Vagina (tissue), 2 donors: ENCODE data around the gene ATRIP. TPM values are rescaled to one million over a fixed set of nuclear protein-coding genes. Genes with fewer than 3 reads are reported as not detected.

Experiments used
- DNase-seq, 2 donors: peaks; one replicate each; pipeline ENCODE4 v3.0.0-alpha.2; 2017; ENCODE audit errors: extremely low spot score in 2 of 2
- H3K27ac ChIP-seq: fragments of 200-600 bp; sonication (generic); one replicate; pipeline ENCODE4 v1.5.1; 2019
- H3K27me3 ChIP-seq: fragments of 200-600 bp; sonication (generic); one replicate; pipeline ENCODE4 v1.5.1; 2019
- H3K36me3 ChIP-seq, 2 donors: fragments of 200-600 bp; sonication (generic); one replicate each; pipeline ENCODE4 v1.5.1; 2017 to 2019
- H3K4me1 ChIP-seq: fragments of 200-600 bp; sonication (generic); one replicate; pipeline ENCODE4 v1.5.1; 2019
- H3K4me3 ChIP-seq, 2 donors: fragments of 200-600 bp; sonication (generic); 1 replicate in 1 of 2; 2 replicates in 1 of 2; pipeline ENCODE4 v1.5.1; 2016 to 2019
- H3K9me3 ChIP-seq: fragments of 200-600 bp; sonication (generic); one replicate; pipeline ENCODE4 v1.5.1; 2019
- CTCF ChIP-seq, 3 experiments: fragments of 450-650 bp in 2 of 3; fragments of 200-600 bp in 1 of 3; sonication (generic) in 1 of 3; IDR thresholded peaks; one replicate each; pipeline ENCODE4 v1.5.1; 2017 to 2019; ENCODE audit warnings: antibody characterized with exemption in 3 of 3, mild to moderate bottlenecking in 2 of 3, moderate library complexity in 2 of 3
- POLR2A ChIP-seq, 2 donors: fragments of 450-650 bp; IDR thresholded peaks; one replicate each; pipeline ENCODE4 v1.6.1; 2017; ENCODE audit warnings: antibody characterized with exemption in 2 of 2, mild to moderate bottlenecking in 2 of 2, moderate library complexity in 2 of 2
- POLR2AphosphoS5 ChIP-seq, 2 donors: sonication (generic); formaldehyde crosslinking; IDR thresholded peaks; one replicate each; pipeline ENCODE4 v1.9.0; 2017; ENCODE audit warnings: antibody characterized with exemption in 2 of 2, mild to moderate bottlenecking in 2 of 2, low read depth in 1 of 2; ENCODE audit not compliant: insufficient read depth in 1 of 2
- intact Hi-C: fragments of 100-400 bp; cut with DNase I; formaldehyde crosslinking; loops from one replicate; pipeline ENCODE4 v1.15.1; 2023
- total RNA-seq: library from RNA; depleted of rRNA; stranded (reverse); fragments of >200 nt; gene quantifications from one replicate; pipeline ENCODE4 v1.2.3, GENCODE V29; 2016

The ATRIP gene
- total RNA-seq, 1 donor from 2014 or later = 13.8 TPM

GRCh38 chr3:48465237-48465530, 18.6 kb downstream of the ATRIP start:
- Histone ChIP-seq H3K4me1 (peaks cover 54% of the 10 kb centered on the region), H3K36me3 (peaks cover 0 to 37% of the 10 kb centered on the region in 2 donors), H3K27me3 (no peaks in the 10 kb centered on the region), H3K27ac (peak overlapping the region; percentile 100), H3K9me3 (no peaks in the 10 kb centered on the region), H3K4me3 (peak overlapping the region in 1 of 2 donors; percentile 60)
- intact Hi-C loops = loop anchor here (2.0 kb wide), 2 partner anchors 40 to 84 kb away; partner anchors contain the start of gene SHISA5
- no peak for DNase-seq
- TF ChIP-seq CTCF (IDR thresholded peaks at IDR 0.05) (no peak), POLR2A (IDR thresholded peaks at IDR 0.05) (no peak), POLR2AphosphoS5 (IDR thresholded peaks at IDR 0.05; ENCODE audit: insufficient read depth in 1 of 2, low read depth in 1 of 2) (no peak)

- DNase-seq = peak in 1 of 2 donors; percentile 100
- Histone ChIP-seq H3K9me3 (no peaks in the 10 kb centered on the region), H3K27ac (peak overlapping the region; percentile 100), H3K4me3 (peak overlapping the region; percentile 46 to 60), H3K27me3 (no peaks in the 10 kb centered on the region), H3K36me3 (peaks cover 0 to 31% of the 10 kb centered on the region in 2 donors), H3K4me1 (peaks cover 59% of the 10 kb centered on the region)
- intact Hi-C loops = loop anchor here (2.0 kb wide), 2 partner anchors 39 to 83 kb away; partner anchors contain the start of gene SHISA5
- TF ChIP-seq POLR2AphosphoS5 (IDR thresholded peaks at IDR 0.05; ENCODE audit: insufficient read depth in 1 of 2, low read depth in 1 of 2) = peak; percentile 93 to 97
- TF ChIP-seq POLR2A (IDR thresholded peaks at IDR 0.05) = peak in 1 of 2 donors; percentile 83
- peak; percentile 68 to 96 (median 79) for TF ChIP-seq CTCF (IDR thresholded peaks at IDR 0.05)
Observed at GRCh38 chr3:48465531-48466378, 19.2 kb downstream of the ATRIP start.

- no peak for DNase-seq
- intact Hi-C loops = no loop called here
- H3K36me3 ChIP-seq = peaks cover 0 to 28% of the 10 kb centered on the region in 2 donors
- H3K4me3 ChIP-seq = peak overlapping the region; percentile 46 to 60
- TF ChIP-seq POLR2AphosphoS5 (IDR thresholded peaks at IDR 0.05; ENCODE audit: insufficient read depth in 1 of 2, low read depth in 1 of 2) (no peak), CTCF (IDR thresholded peaks at IDR 0.05) (no peak), POLR2A (IDR thresholded peaks at IDR 0.05) (no peak)
- H3K9me3 ChIP-seq = no peaks in the 10 kb centered on the region
- peak overlapping the region; percentile 100 for H3K27ac ChIP-seq
- H3K4me1 ChIP-seq = peaks cover 67% of the 10 kb centered on the region
- no peaks in the 10 kb centered on the region for H3K27me3 ChIP-seq
Observed at GRCh38 chr3:48466386-48467109, 20.0 kb downstream of the ATRIP start.

GRCh38 chr3:48467110-48467454, 20.5 kb downstream of the ATRIP start:
- H3K9me3 ChIP-seq = no peaks in the 10 kb centered on the region
- peak overlapping the region; percentile 46 to 60 for H3K4me3 ChIP-seq
- no peaks in the 10 kb centered on the region for H3K27me3 ChIP-seq
- TF ChIP-seq POLR2A (IDR thresholded peaks at IDR 0.05) (no peak), CTCF (IDR thresholded peaks at IDR 0.05) (no peak), POLR2AphosphoS5 (IDR thresholded peaks at IDR 0.05; ENCODE audit: insufficient read depth in 1 of 2, low read depth in 1 of 2) (no peak)
- H3K36me3 ChIP-seq = peaks cover 0 to 28% of the 10 kb centered on the region in 2 donors
- H3K4me1 ChIP-seq = peaks cover 73% of the 10 kb centered on the region
- peak overlapping the region; percentile 100 for H3K27ac ChIP-seq
- DNase-seq = no peak
- intact Hi-C loops = no loop called here
